Urinary bladder (tissue), 4 donors: ENCODE results near the gene TPPP2. TPM values are rescaled to one million over a fixed set of nuclear protein-coding genes. Genes with fewer than 3 reads are reported as not detected.
"Not testable (repeated sequence)": the region's sequence is repeated elsewhere in the genome, so short reads cannot be mapped to it uniquely, and the experiment has no call there.

Source experiments
- DNase-seq: peaks from one replicate; pipeline ENCODE4 v3.0.0-alpha.2; 2015; ENCODE audit errors: extremely low spot score
- H3K27ac ChIP-seq: one replicate; pipeline ENCODE4 v1.5.1; 2013; ENCODE audit warnings: low read depth, mild to moderate bottlenecking, moderate library complexity
- H3K36me3 ChIP-seq: one replicate; pipeline ENCODE4 v1.6.1; 2013; ENCODE audit warnings: mild to moderate bottlenecking, moderate library complexity; ENCODE audit not compliant: insufficient read depth
- H3K4me1 ChIP-seq: one replicate; pipeline ENCODE4 v1.6.1; 2013; ENCODE audit warnings: mild to moderate bottlenecking, moderate library complexity; ENCODE audit not compliant: insufficient read depth
- H3K4me3 ChIP-seq: one replicate; pipeline ENCODE4 v1.5.1; 2013; ENCODE audit warnings: low read depth, low read length
- WGBS: extraction: QIAGEN DNeasy Blood & Tissue Kit; methylation state at CpG from one replicate; pipeline ENCODE4 v1.1.7; 2013; 5-methylcytosine and 5-hydroxymethylcytosine counted together
- polyA plus RNA-seq: library from polyadenylated mRNA; stranded (reverse); fragments of 200-250 nt; gene quantifications from one replicate; pipeline ENCODE4 v1.2.3, GENCODE V29; 2013
- total RNA-seq: library from RNA; depleted of rRNA; stranded (reverse); fragments of >200 nt; gene quantifications from one replicate; pipeline ENCODE4 v1.2.3, GENCODE V29; 2014
- donor health status: healthy with polysubstance abuse.
- donor health status: healthy.

Gene TPPP2
- total and polyA plus RNA-seq, 2 donors, result not detected

GRCh38 chr14:21037156-21037555 lies 7.1 kb downstream of the TPPP2 start:
- Histone ChIP-seq H3K27ac (no peak overlapping the region), H3K36me3 (no peaks in the 10 kb centered on the region), H3K4me1 (no peaks in the 10 kb centered on the region), H3K4me3 (no peak overlapping the region)
- DNase-seq, result no peak
- 84% methylated on average over 3 of the region's 3 CpGs for WGBS

GRCh38 chr14:21038441-21039422 lies 8.7 kb downstream of the TPPP2 start:
- WGBS, result 13% methylated on average over 10 of the region's 10 CpGs
- Histone ChIP-seq H3K4me1 (no peaks in the 10 kb centered on the region), H3K4me3 (no peak overlapping the region), H3K36me3 (no peaks in the 10 kb centered on the region), H3K27ac (peak overlapping the region; percentile 59)
- no peak for DNase-seq

- H3K4me3 ChIP-seq, result no peak overlapping the region
- DNase-seq, result no peak
- 46% methylated on average over 8 of the region's 8 CpGs for WGBS
- peak overlapping the region; percentile 59 for H3K27ac ChIP-seq
- no peaks in the 10 kb centered on the region for H3K4me1 ChIP-seq
- H3K36me3 ChIP-seq, result no peaks in the 10 kb centered on the region
Observed at GRCh38 chr14:21039585-21040369, 9.8 kb downstream of the TPPP2 start.

- Histone ChIP-seq H3K4me1 (no peaks in the 10 kb centered on the region), H3K36me3 (no peaks in the 10 kb centered on the region), H3K27ac (no peak overlapping the region), H3K4me3 (no peak overlapping the region)
- 69% methylated on average over 8 of the region's 8 CpGs for WGBS
- DNase-seq, result no peak
Observed at GRCh38 chr14:21040370-21040925, 10.4 kb downstream of the TPPP2 start.

- H3K27ac ChIP-seq, H3K4me3 ChIP-seq, H3K4me1 ChIP-seq, DNase-seq, H3K36me3 ChIP-seq: not testable (repeated sequence)
- 85% methylated on average over 3 of the region's 3 CpGs for WGBS
Observed at GRCh38 chr14:21040941-21041340, 10.9 kb downstream of the TPPP2 start.

GRCh38 chr14:21041676-21042433 lies 11.8 kb downstream of the TPPP2 start, which contains the start of gene RNASE7:
TSS of gene RNASE7 (plus strand) at chr14:21042362. CDS start at chr14:21042993, 631 bp downstream.
- WGBS, result 68% methylated on average over 11 of the region's 11 CpGs
- Histone ChIP-seq H3K36me3 (no peaks in the 10 kb centered on the region), H3K27ac (no peak within 1 kb of the TSS), H3K4me1 (no peaks in the 10 kb centered on the region), H3K4me3 (no peak within 1 kb of the TSS)
- DNase-seq, result no peak

GRCh38 chr14:21042918-21043317 lies 12.9 kb downstream of the TPPP2 start:
- Histone ChIP-seq H3K36me3 (no peaks in the 10 kb centered on the region), H3K27ac (no peak overlapping the region), H3K4me3 (no peak overlapping the region), H3K4me1 (no peaks in the 10 kb centered on the region)
- DNase-seq, result no peak
- WGBS, result 71% methylated on average over 8 of the region's 8 CpGs

GRCh38 chr14:21043387-21043973 lies 13.5 kb downstream of the TPPP2 start:
- DNase-seq, result no peak
- no peak overlapping the region for H3K4me3 ChIP-seq
- no peaks in the 10 kb centered on the region for H3K4me1 ChIP-seq
- 45% methylated on average over 2 of the region's 2 CpGs for WGBS
- H3K36me3 ChIP-seq, result no peaks in the 10 kb centered on the region
- no peak overlapping the region for H3K27ac ChIP-seq

GRCh38 chr14:21043974-21044618 lies 14.1 kb downstream of the TPPP2 start:
- no peak overlapping the region for H3K27ac ChIP-seq
- no peaks in the 10 kb centered on the region for H3K36me3 ChIP-seq
- no peak overlapping the region for H3K4me3 ChIP-seq
- 50% methylated on average over 6 of the region's 6 CpGs for WGBS
- no peaks in the 10 kb centered on the region for H3K4me1 ChIP-seq
- DNase-seq, result no peak

GRCh38 chr14:21047378-21047781 lies 17.4 kb downstream of the TPPP2 start:
- Histone ChIP-seq H3K36me3 (no peaks in the 10 kb centered on the region), H3K4me3 (no peak overlapping the region), H3K4me1 (no peaks in the 10 kb centered on the region), H3K27ac (no peak overlapping the region)
- 44% methylated on average over 2 of the region's 2 CpGs for WGBS
- DNase-seq, result no peak

- 77% methylated on average over 2 of the region's 2 CpGs for WGBS
- Histone ChIP-seq H3K36me3 (no peaks in the 10 kb centered on the region), H3K4me3 (no peak overlapping the region), H3K27ac (no peak overlapping the region), H3K4me1 (no peaks in the 10 kb centered on the region)
- DNase-seq, result no peak
Observed at GRCh38 chr14:21048638-21049037, 18.6 kb downstream of the TPPP2 start.

- no peaks in the 10 kb centered on the region for H3K4me1 ChIP-seq
- DNase-seq, result no peak
- H3K4me3 ChIP-seq, result no peak overlapping the region
- H3K36me3 ChIP-seq, result no peaks in the 10 kb centered on the region
- WGBS, result 76% methylated on average over 3 of the region's 3 CpGs
- no peak overlapping the region for H3K27ac ChIP-seq
Observed at GRCh38 chr14:21049271-21049673, 19.3 kb downstream of the TPPP2 start.
